Body of pancreas (tissue), 4 donors: ENCODE data around the gene KRTAP10-8.

ENCODE experiments used
- POLR2A ChIP-seq, 3 donors: fragments of 450-650 bp; IDR thresholded peaks; one replicate each; pipeline ENCODE4 v1.6.1; 2016; ENCODE audit warnings: antibody characterized with exemption in 3 of 3, mild to moderate bottlenecking in 2 of 3
- TF ChIP-seq, protein P1 (sequence below), 7 experiments: fragments of 450-650 bp in 4 of 7; fragments of 200-600 bp in 3 of 7; sonication (generic) in 3 of 7; IDR thresholded peaks; one replicate each; pipeline ENCODE4 v1.5.1; 2016 to 2019; ENCODE audit warnings: antibody characterized with exemption in 7 of 7

GRCh38 chr21:44628707-44629391 lies 17.0 kb downstream of the KRTAP10-8 start:
- TF ChIP-seq, protein P1, sequence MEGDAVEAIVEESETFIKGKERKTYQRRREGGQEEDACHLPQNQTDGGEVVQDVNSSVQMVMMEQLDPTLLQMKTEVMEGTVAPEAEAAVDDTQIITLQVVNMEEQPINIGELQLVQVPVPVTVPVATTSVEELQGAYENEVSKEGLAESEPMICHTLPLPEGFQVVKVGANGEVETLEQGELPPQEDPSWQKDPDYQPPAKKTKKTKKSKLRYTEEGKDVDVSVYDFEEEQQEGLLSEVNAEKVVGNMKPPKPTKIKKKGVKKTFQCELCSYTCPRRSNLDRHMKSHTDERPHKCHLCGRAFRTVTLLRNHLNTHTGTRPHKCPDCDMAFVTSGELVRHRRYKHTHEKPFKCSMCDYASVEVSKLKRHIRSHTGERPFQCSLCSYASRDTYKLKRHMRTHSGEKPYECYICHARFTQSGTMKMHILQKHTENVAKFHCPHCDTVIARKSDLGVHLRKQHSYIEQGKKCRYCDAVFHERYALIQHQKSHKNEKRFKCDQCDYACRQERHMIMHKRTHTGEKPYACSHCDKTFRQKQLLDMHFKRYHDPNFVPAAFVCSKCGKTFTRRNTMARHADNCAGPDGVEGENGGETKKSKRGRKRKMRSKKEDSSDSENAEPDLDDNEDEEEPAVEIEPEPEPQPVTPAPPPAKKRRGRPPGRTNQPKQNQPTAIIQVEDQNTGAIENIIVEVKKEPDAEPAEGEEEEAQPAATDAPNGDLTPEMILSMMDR (IDR thresholded peaks at IDR 0.05): no peak
- TF ChIP-seq POLR2A (IDR thresholded peaks at IDR 0.05): no peak
